CD4-positive, alpha-beta memory T cell (primary cell): ENCODE measurements around the gene SH2D3A. TPM values are rescaled to one million over a fixed set of nuclear protein-coding genes. Genes with fewer than 3 reads are reported as not detected.

Experiments
- CTCF ChIA-PET: fragments of 350-600 bp; sonication (Branson Sonifier 250); formaldehyde crosslinking; loops from one replicate; lab custom pipeline; 2021; ENCODE audit warnings: inconsistent platforms; ENCODE audit not compliant: partially characterized antibody; lab: Charles Lee
- POLR2A ChIA-PET: fragments of 350-600 bp; sonication (Branson Sonifier 250); formaldehyde crosslinking; loops from one replicate; lab custom pipeline; 2021; ENCODE audit not compliant: partially characterized antibody; lab: Charles Lee
- DNase-seq, 5 donors: peaks; one replicate each; pipeline versions ENCODE4 v3.0.0 to v3.0.0-alpha.2; 2020 to 2022; ENCODE audit warnings: mixed read lengths in 1 of 5
- H3K27ac ChIP-seq: one replicate; pipeline ENCODE4 v1.7.0; 2013; ENCODE audit warnings: low read depth, low read length
- H3K27me3 ChIP-seq: 2 replicates; pipeline ENCODE4 v1.7.0; 2013; ENCODE audit warnings: mild to moderate bottlenecking, low read length, moderate library complexity; ENCODE audit not compliant: insufficient read depth
- H3K36me3 ChIP-seq: 2 replicates; pipeline ENCODE4 v1.7.0; 2013; ENCODE audit warnings: mild to moderate bottlenecking, low read length, moderate library complexity; ENCODE audit not compliant: insufficient read depth
- H3K4me1 ChIP-seq: 2 replicates; pipeline ENCODE4 v1.7.0; 2013; ENCODE audit warnings: mild to moderate bottlenecking, low read length, moderate library complexity; ENCODE audit not compliant: insufficient read depth
- H3K4me3 ChIP-seq, 2 donors: one replicate each; pipeline ENCODE4 v1.7.0; 2013; ENCODE audit warnings: low read length in 2 of 2, mild to moderate bottlenecking in 1 of 2
- H3K9me3 ChIP-seq, 2 donors: one replicate each; pipeline ENCODE4 v1.7.0; 2013; ENCODE audit warnings: low read length in 2 of 2, control low read depth in 1 of 2; ENCODE audit not compliant: control insufficient read depth in 1 of 2
- H3K27ac Mint-ChIP-seq, 7 donors: one replicate each; pipeline ENCODE4 v1.8.0; 2020 to 2021; ENCODE audit warnings: mixed read lengths in 7 of 7, mild to moderate bottlenecking in 6 of 7, inconsistent platforms in 3 of 7, moderate library complexity in 3 of 7
- H3K27me3 Mint-ChIP-seq, 2 donors: one replicate each; pipeline ENCODE4 v1.8.0; 2020 to 2021; ENCODE audit warnings: mixed read lengths in 2 of 2
- H3K36me3 Mint-ChIP-seq, 2 donors: one replicate each; pipeline ENCODE4 v1.8.0; 2020 to 2021; ENCODE audit warnings: mixed read lengths in 2 of 2, inconsistent platforms in 1 of 2, mild to moderate bottlenecking in 1 of 2
- H3K4me1 Mint-ChIP-seq, 4 donors: one replicate each; pipeline ENCODE4 v1.8.0; 2020 to 2021; ENCODE audit warnings: mixed read lengths in 4 of 4, mild to moderate bottlenecking in 1 of 4
- H3K4me3 Mint-ChIP-seq, 8 donors: one replicate each; pipeline ENCODE4 v1.8.0; 2020 to 2021; ENCODE audit warnings: mixed read lengths in 8 of 8, mild to moderate bottlenecking in 7 of 8, moderate library complexity in 6 of 8, inconsistent platforms in 3 of 8
- H3K9me3 Mint-ChIP-seq, 8 donors: one replicate each; pipeline ENCODE4 v1.8.0; 2020 to 2021; ENCODE audit warnings: mixed read lengths in 8 of 8, mild to moderate bottlenecking in 5 of 8, inconsistent platforms in 3 of 8, moderate library complexity in 1 of 8
- intact Hi-C: fragments of 100-400 bp; cut with micrococcal nuclease; formaldehyde crosslinking; loops from one replicate; pipeline ENCODE4 v1.15.1; 2023
- polyA plus RNA-seq, 2 donors: library from polyadenylated mRNA; unstranded; fragments of 300-500 nt; fragmentation: Illumina TruSeq; gene quantifications; one replicate each; pipeline ENCODE4 v1.2.3, GENCODE V29; 2021
- total RNA-seq, 2 experiments: library from RNA; stranded (reverse); gene quantifications; one replicate each; pipeline ENCODE4 v1.2.3, GENCODE V29; 2021

The SH2D3A gene
- total and polyA plus RNA-seq, 4 experiments from 2014 or later = 26.9 to 64.3 (median 48.6) TPM

- Mint-ChIP-seq H3K27me3 (no peaks in the 10 kb centered on the region), H3K9me3 (peaks cover 0 to 10% (median 0%) of the 10 kb centered on the region in 8 donors), H3K4me1 (peaks cover 45 to 85% (median 64%) of the 10 kb centered on the region in 4 donors), H3K27ac (peak overlapping the region in 6 of 7 donors; percentile 21 to 78 (median 60)), H3K36me3 (peaks cover 52 to 53% of the 10 kb centered on the region in 2 donors), H3K4me3 (peak overlapping the region in 1 of 8 donors; percentile 36)
- H3K27ac ChIP-seq = peak overlapping the region; percentile 24
- intact Hi-C loops = no loop called here
- no peak overlapping the region for H3K4me3 ChIP-seq
- no peaks in the 10 kb centered on the region for H3K9me3 ChIP-seq
- ChIA-PET POLR2A (no interaction called here), CTCF (no interaction called here)
- peaks cover 63% of the 10 kb centered on the region for H3K4me1 ChIP-seq
- no peaks in the 10 kb centered on the region for H3K27me3 ChIP-seq
- DNase-seq = no peak
- peaks cover 3% of the 10 kb centered on the region for H3K36me3 ChIP-seq
Observed at GRCh38 chr19:6793411-6793810, 26.2 kb upstream of the SH2D3A start.

GRCh38 chr19:6791237-6791636, 24.0 kb upstream of the SH2D3A start:
- H3K27ac ChIP-seq = no peak overlapping the region
- H3K9me3 Mint-ChIP-seq = peaks cover 0 to 10% (median 0%) of the 10 kb centered on the region in 8 donors
- H3K27me3 ChIP-seq = no peaks in the 10 kb centered on the region
- peaks cover 42 to 83% (median 57%) of the 10 kb centered on the region in 4 donors for H3K4me1 Mint-ChIP-seq
- no peaks in the 10 kb centered on the region for H3K27me3 Mint-ChIP-seq
- CTCF ChIA-PET = interaction anchor here (0.8 to 2.1 kb wide), 6 partner anchors 10 to 21 kb away, joined by 3 to 6 read pairs (median 5); partner anchors contain the start of gene VAV1
- H3K4me3 ChIP-seq = no peak overlapping the region
- DNase-seq = no peak
- intact Hi-C loops = no loop called here
- peaks cover 3% of the 10 kb centered on the region for H3K36me3 ChIP-seq
- peaks cover 52% of the 10 kb centered on the region in 2 donors for H3K36me3 Mint-ChIP-seq
- peaks cover 55% of the 10 kb centered on the region for H3K4me1 ChIP-seq
- H3K9me3 ChIP-seq = no peaks in the 10 kb centered on the region
- peak overlapping the region; percentile 68 to 88 (median 81) for H3K27ac Mint-ChIP-seq
- peak overlapping the region in 3 of 8 donors; percentile 7 to 44 (median 30) for H3K4me3 Mint-ChIP-seq
- POLR2A ChIA-PET = interaction anchor here (1.1 to 3.9 kb wide), 3 partner anchors 9 to 99 kb away, joined by 3 to 28 read pairs (median 13); partner anchors contain the start of gene VAV1

- POLR2A ChIA-PET = interaction anchor here (0.7 to 3.9 kb wide), 4 partner anchors 10 to 100 kb away, joined by 3 to 28 read pairs (median 8); partner anchors contain the start of gene VAV1
- peaks cover 50% of the 10 kb centered on the region for H3K4me1 ChIP-seq
- DNase-seq = no peak
- H3K27ac Mint-ChIP-seq = peak overlapping the region; percentile 68 to 88 (median 77)
- H3K4me3 Mint-ChIP-seq = peak overlapping the region in 5 of 8 donors; percentile 8 to 69 (median 49)
- no peaks in the 10 kb centered on the region for H3K36me3 ChIP-seq
- intact Hi-C loops = loop anchor here (1.0 kb wide), 1 partner anchor 11 kb away; no protein-coding TSS in a partner anchor
- H3K27me3 ChIP-seq = no peaks in the 10 kb centered on the region
- H3K9me3 Mint-ChIP-seq = peaks cover 0 to 10% (median 0%) of the 10 kb centered on the region in 8 donors
- no peaks in the 10 kb centered on the region for H3K27me3 Mint-ChIP-seq
- H3K27ac ChIP-seq = no peak overlapping the region
- no peak overlapping the region for H3K4me3 ChIP-seq
- CTCF ChIA-PET = interaction anchor here (1.1 to 2.1 kb wide), 4 partner anchors 11 to 20 kb away, joined by 5 to 6 read pairs (median 6); partner anchors contain the start of gene VAV1
- no peaks in the 10 kb centered on the region for H3K9me3 ChIP-seq
- peaks cover 54 to 56% of the 10 kb centered on the region in 2 donors for H3K36me3 Mint-ChIP-seq
- H3K4me1 Mint-ChIP-seq = peaks cover 40 to 80% (median 56%) of the 10 kb centered on the region in 4 donors
Observed at GRCh38 chr19:6790194-6791128, 23.2 kb upstream of the SH2D3A start.

GRCh38 chr19:6788896-6789295, 21.7 kb upstream of the SH2D3A start:
- intact Hi-C loops = no loop called here
- ChIA-PET POLR2A (interaction anchor here (0.6 to 3.9 kb wide), 3 partner anchors 12 to 73 kb away, joined by 3 to 28 read pairs (median 13); partner anchors contain the start of gene VAV1), CTCF (interaction anchor here (0.9 kb wide), 1 partner anchor 20 kb away, joined by 3 read pairs; no protein-coding TSS in a partner anchor)
- Histone ChIP-seq H3K36me3 (peaks cover 4% of the 10 kb centered on the region), H3K4me3 (no peak overlapping the region), H3K27ac (no peak overlapping the region), H3K4me1 (peaks cover 52% of the 10 kb centered on the region), H3K27me3 (no peaks in the 10 kb centered on the region), H3K9me3 (no peaks in the 10 kb centered on the region)
- no peak for DNase-seq
- Mint-ChIP-seq H3K27ac (peak overlapping the region; percentile 59 to 81 (median 69)), H3K4me1 (peaks cover 39 to 79% (median 56%) of the 10 kb centered on the region in 4 donors), H3K27me3 (no peaks in the 10 kb centered on the region), H3K4me3 (peak overlapping the region in 1 of 8 donors; percentile 65), H3K36me3 (peaks cover 49 to 57% of the 10 kb centered on the region in 2 donors), H3K9me3 (peaks cover 0 to under 1% (median 0%) of the 10 kb centered on the region in 8 donors)

- intact Hi-C loops = no loop called here
- no peak for DNase-seq
- Histone ChIP-seq H3K4me1 (peaks cover 50% of the 10 kb centered on the region), H3K27ac (no peak overlapping the region), H3K4me3 (no peak overlapping the region), H3K36me3 (peaks cover 4% of the 10 kb centered on the region), H3K9me3 (no peaks in the 10 kb centered on the region), H3K27me3 (no peaks in the 10 kb centered on the region)
- ChIA-PET POLR2A (interaction anchor here (1.4 kb wide), 1 partner anchor 14 kb away, joined by 3 read pairs; no protein-coding TSS in a partner anchor), CTCF (no interaction called here)
- H3K27ac Mint-ChIP-seq = peak overlapping the region in 1 of 7 donors; percentile 41
- no peak overlapping the region for H3K4me3 Mint-ChIP-seq
- H3K36me3 Mint-ChIP-seq = peaks cover 38 to 51% of the 10 kb centered on the region in 2 donors
- no peaks in the 10 kb centered on the region for H3K9me3 Mint-ChIP-seq
- peaks cover 33 to 77% (median 47%) of the 10 kb centered on the region in 4 donors for H3K4me1 Mint-ChIP-seq
- no peaks in the 10 kb centered on the region for H3K27me3 Mint-ChIP-seq
Observed at GRCh38 chr19:6787393-6787792, 20.2 kb upstream of the SH2D3A start.

GRCh38 chr19:6779206-6779605, 12.0 kb upstream of the SH2D3A start:
- Mint-ChIP-seq H3K4me1 (peaks cover 40 to 69% (median 53%) of the 10 kb centered on the region in 4 donors), H3K27ac (peak overlapping the region in 3 of 7 donors; percentile 17 to 95 (median 31)), H3K27me3 (no peaks in the 10 kb centered on the region), H3K36me3 (peaks cover 35 to 47% of the 10 kb centered on the region in 2 donors), H3K4me3 (no peak overlapping the region), H3K9me3 (no peaks in the 10 kb centered on the region)
- no peaks in the 10 kb centered on the region for H3K27me3 ChIP-seq
- H3K9me3 ChIP-seq = no peaks in the 10 kb centered on the region
- H3K4me1 ChIP-seq = peaks cover 67% of the 10 kb centered on the region
- intact Hi-C loops = no loop called here
- H3K27ac ChIP-seq = no peak overlapping the region
- no peak overlapping the region for H3K4me3 ChIP-seq
- CTCF ChIA-PET = interaction anchor here (3.7 kb wide), 1 partner anchor 10 kb away, joined by 14 read pairs; no protein-coding TSS in a partner anchor
- peaks cover 7% of the 10 kb centered on the region for H3K36me3 ChIP-seq
- DNase-seq = no peak
- POLR2A ChIA-PET = interaction anchor here (2.1 to 2.4 kb wide), 2 partner anchors 12 to 22 kb away, joined by 6 to 16 read pairs; partner anchors contain the start of gene SH2D3A
